GM13976 (cell line): ENCODE results near the gene MACO1.

ENCODE experiments used
- DNase-seq: peaks from one replicate; pipeline ENCODE4 v3.0.0; 2012; ENCODE audit warnings: low spot score
- in situ Hi-C: fragments of 300-500 bp; cut with MboI; formaldehyde crosslinking; loops from one replicate; pipeline ENCODE4 v1.12.0; 2022; ENCODE audit warnings: low sequenced_read_pairs, mixed read lengths, inconsistent platforms; ENCODE audit not compliant: unreplicated experiment
- TF ChIP-seq, protein P1 (sequence below): IDR thresholded peaks from 2 replicates; pipeline ENCODE4 v1.5.1; 2012; ENCODE audit warnings: borderline replicate concordance, mild to moderate bottlenecking; ENCODE audit not compliant: insufficient read depth; ENCODE audit errors: extremely low read depth, missing control alignments, control extremely low read depth

Gene MACO1

DNA sequence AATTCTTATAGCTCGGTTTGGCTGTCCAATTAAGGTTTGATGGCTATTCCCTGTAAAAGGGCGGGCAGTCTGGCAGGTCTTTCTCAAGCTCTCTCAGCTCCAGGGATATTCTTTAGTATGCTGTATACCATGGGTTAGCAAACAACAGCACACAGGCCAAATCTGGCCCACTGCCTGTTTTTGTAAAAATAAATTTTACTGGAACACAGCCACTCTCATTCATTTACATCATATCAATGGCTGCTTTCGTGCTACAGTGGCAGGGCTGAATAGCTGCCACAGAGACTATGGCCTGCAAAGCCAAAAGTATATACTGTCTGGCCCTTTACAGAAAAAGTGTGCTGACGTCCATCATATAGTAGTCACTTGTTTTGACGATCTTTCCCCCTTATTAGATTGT is 32.0 kb downstream of the MACO1 start:
- DNase-seq = no peak
- TF ChIP-seq, protein P1, sequence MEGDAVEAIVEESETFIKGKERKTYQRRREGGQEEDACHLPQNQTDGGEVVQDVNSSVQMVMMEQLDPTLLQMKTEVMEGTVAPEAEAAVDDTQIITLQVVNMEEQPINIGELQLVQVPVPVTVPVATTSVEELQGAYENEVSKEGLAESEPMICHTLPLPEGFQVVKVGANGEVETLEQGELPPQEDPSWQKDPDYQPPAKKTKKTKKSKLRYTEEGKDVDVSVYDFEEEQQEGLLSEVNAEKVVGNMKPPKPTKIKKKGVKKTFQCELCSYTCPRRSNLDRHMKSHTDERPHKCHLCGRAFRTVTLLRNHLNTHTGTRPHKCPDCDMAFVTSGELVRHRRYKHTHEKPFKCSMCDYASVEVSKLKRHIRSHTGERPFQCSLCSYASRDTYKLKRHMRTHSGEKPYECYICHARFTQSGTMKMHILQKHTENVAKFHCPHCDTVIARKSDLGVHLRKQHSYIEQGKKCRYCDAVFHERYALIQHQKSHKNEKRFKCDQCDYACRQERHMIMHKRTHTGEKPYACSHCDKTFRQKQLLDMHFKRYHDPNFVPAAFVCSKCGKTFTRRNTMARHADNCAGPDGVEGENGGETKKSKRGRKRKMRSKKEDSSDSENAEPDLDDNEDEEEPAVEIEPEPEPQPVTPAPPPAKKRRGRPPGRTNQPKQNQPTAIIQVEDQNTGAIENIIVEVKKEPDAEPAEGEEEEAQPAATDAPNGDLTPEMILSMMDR = no peak
- in situ Hi-C loops = no loop called here

GRCh38 chr1:25467193-25467592 is 36.5 kb downstream of the MACO1 start:
- in situ Hi-C loops = no loop called here
- DNase-seq = no peak

GRCh38 chr1:25467616-25468015 is 36.9 kb downstream of the MACO1 start:
- DNase-seq = no peak
- TF ChIP-seq, protein P1 = no peak
- in situ Hi-C loops = no loop called here

More at GRCh38 chr1:25467193-25467592, 36.5 kb downstream of the MACO1 start:
- TF ChIP-seq, protein P1 = no peak

GRCh38 chr1:25468033-25468432 is 37.3 kb downstream of the MACO1 start:
- DNase-seq = no peak
- in situ Hi-C loops = no loop called here
- TF ChIP-seq, protein P1 = no peak

DNA sequence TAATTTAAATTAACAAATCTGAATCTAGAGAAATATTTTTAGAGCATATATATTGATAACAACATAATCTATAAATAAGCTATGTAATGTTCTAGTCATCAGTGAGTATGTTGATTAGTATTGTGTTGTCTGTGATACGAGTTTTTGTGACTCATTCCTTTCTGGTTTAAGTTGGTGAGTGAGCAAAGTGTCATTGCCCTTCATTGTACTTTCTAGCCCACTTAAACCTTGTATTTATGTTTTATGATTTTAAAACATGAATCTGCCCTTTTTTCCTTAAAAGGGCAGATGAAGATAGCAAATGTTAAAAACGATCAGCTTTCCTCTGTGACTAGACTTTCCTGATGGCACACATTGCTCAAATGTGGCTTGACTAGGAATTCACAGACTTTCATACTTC is 38.5 kb downstream of the MACO1 start:
- TF ChIP-seq, protein P1 = no peak
- in situ Hi-C loops = no loop called here
- no peak for DNase-seq

- no peak for DNase-seq
- TF ChIP-seq, protein P1 = no peak
- in situ Hi-C loops = no loop called here
Observed at GRCh38 chr1:25472471-25472870, 41.8 kb downstream of the MACO1 start.
